B cell (primary cell): Measurements from ENCODE around the gene SYCE3.

ENCODE experiments used
- CTCF ChIP-seq: fragments of 200-600 bp; IDR thresholded peaks from one replicate; pipeline ENCODE4 v1.8.0; 2022; ENCODE audit warnings: antibody characterized with exemption, mild to moderate bottlenecking
- EZH2 ChIP-seq: IDR thresholded peaks from 2 replicates; pipeline ENCODE4 v1.6.1; 2012; ENCODE audit warnings: borderline replicate concordance, low read depth, mild to moderate bottlenecking, moderate library complexity, low read length; ENCODE audit not compliant: insufficient read depth, poor library complexity, severe bottlenecking

- TF ChIP-seq CTCF (no peak), EZH2 (no peak)
These were observed 48.8 kb upstream of the SYCE3 start for GRCh38 chr22:50611341-50612060.
